HL-60 (cell line): ENCODE measurements around the gene KDM4F.

Source experiments
- DNase-seq, 2 experiments: peaks; one replicate each; pipeline ENCODE4 v3.0.0-alpha.2; 2010 to 2020; ENCODE audit warnings: low read depth in 1 of 2, low spot score in 1 of 2
- H3K27ac ChIP-seq: fragments of 250-450 bp; sonication (Bioruptor Pico); replicated peaks from 2 replicates; pipeline ENCODE4 v1.5.1; 2020; ENCODE audit warnings: mild to moderate bottlenecking, moderate library complexity
- H3K27me3 ChIP-seq: fragments of 250-450 bp; sonication (Bioruptor Pico); 2 replicates; pipeline ENCODE4 v1.5.1; 2021; ENCODE audit warnings: mild to moderate bottlenecking, moderate library complexity; ENCODE audit not compliant: insufficient read depth, poor library complexity, severe bottlenecking
- H3K4me3 ChIP-seq: replicated peaks from 2 replicates; pipeline ENCODE4 v1.5.1; 2011; ENCODE audit warnings: mild to moderate bottlenecking, control low read depth, low read length; ENCODE audit not compliant: insufficient read depth
- CTCF ChIP-seq: IDR thresholded peaks from one replicate; pipeline ENCODE4 v1.5.1; 2011; ENCODE audit warnings: low read length, control low read depth, inconsistent platforms; ENCODE audit not compliant: insufficient read depth
- GABPA ChIP-seq: IDR thresholded peaks from 2 replicates; pipeline ENCODE4 v1.6.1; 2012; ENCODE audit warnings: low read depth
- POLR2AphosphoS5 ChIP-seq: IDR thresholded peaks from 2 replicates; pipeline ENCODE4 v1.6.1; 2012; ENCODE audit warnings: low read depth
- REST ChIP-seq: IDR thresholded peaks from 2 replicates; pipeline ENCODE4 v1.6.1; 2012; ENCODE audit warnings: low read depth; ENCODE audit not compliant: insufficient replicate concordance
- SPI1 ChIP-seq: IDR thresholded peaks from 2 replicates; pipeline ENCODE4 v1.6.1; 2012; ENCODE audit warnings: low read depth, mild to moderate bottlenecking, borderline replicate concordance

KDM4F gene

GRCh38 chr11:95050595-95051202, 1.5 kb downstream of the KDM4F start:
- H3K4me3 ChIP-seq = no peak overlapping the region
- DNase-seq = no peak
- no peak overlapping the region for H3K27ac ChIP-seq
- no peaks in the 10 kb centered on the region for H3K27me3 ChIP-seq
- no peak for TF ChIP-seq GABPA
- no peak for TF ChIP-seq CTCF
- TF ChIP-seq REST = no peak
- TF ChIP-seq POLR2AphosphoS5 = no peak
- no peak for TF ChIP-seq SPI1

- no peak overlapping the region for H3K27ac ChIP-seq
These were observed 5.1 kb downstream of the KDM4F start for GRCh38 chr11:95054356-95054755.

More at GRCh38 chr11:95054356-95054755, 5.1 kb downstream of the KDM4F start:
- no peak for DNase-seq
- Histone ChIP-seq H3K4me3 (no peak overlapping the region), H3K27me3 (no peaks in the 10 kb centered on the region)
- TF ChIP-seq CTCF (no peak), REST (no peak), SPI1 (no peak), POLR2AphosphoS5 (no peak), GABPA (no peak)
